ENCODE results near the gene SLC25A12.

SLC25A12 gene

DNA sequence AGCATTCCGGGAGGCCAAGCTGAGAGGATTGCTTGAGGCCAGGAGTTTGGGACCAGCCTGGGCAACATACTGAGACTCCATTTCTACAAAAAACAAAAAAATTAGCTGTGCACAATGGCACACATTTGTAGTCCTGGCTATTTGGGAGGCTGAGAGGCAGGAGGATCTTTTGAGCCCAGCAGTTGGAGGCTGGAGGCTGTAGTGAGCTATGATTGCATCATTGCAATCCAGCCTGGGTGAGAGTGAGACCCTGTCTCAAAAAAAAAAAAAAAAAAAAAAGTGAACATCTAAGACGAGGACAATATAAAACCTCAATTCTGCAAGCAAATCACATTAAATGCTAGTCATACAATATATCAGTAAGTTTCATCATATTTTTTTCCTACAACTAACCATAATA is 25.4 kb upstream of the SLC25A12 start:
- H4K20me1 ChIP-seq (ENCODE audit: insufficient read depth, low read length), result no peaks in the 10 kb centered on the region
- no peak overlapping the region for H3K4me2 ChIP-seq (ENCODE audit: insufficient read depth, low read length)
- TF ChIP-seq, protein P1, sequence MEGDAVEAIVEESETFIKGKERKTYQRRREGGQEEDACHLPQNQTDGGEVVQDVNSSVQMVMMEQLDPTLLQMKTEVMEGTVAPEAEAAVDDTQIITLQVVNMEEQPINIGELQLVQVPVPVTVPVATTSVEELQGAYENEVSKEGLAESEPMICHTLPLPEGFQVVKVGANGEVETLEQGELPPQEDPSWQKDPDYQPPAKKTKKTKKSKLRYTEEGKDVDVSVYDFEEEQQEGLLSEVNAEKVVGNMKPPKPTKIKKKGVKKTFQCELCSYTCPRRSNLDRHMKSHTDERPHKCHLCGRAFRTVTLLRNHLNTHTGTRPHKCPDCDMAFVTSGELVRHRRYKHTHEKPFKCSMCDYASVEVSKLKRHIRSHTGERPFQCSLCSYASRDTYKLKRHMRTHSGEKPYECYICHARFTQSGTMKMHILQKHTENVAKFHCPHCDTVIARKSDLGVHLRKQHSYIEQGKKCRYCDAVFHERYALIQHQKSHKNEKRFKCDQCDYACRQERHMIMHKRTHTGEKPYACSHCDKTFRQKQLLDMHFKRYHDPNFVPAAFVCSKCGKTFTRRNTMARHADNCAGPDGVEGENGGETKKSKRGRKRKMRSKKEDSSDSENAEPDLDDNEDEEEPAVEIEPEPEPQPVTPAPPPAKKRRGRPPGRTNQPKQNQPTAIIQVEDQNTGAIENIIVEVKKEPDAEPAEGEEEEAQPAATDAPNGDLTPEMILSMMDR (IDR thresholded peaks at IDR 0.05; ENCODE audit: borderline replicate concordance, extremely low read depth, low read length, poor library complexity, severe bottlenecking), result no peak
- no peak for TF ChIP-seq EZH2 (IDR thresholded peaks at IDR 0.05; ENCODE audit: borderline replicate concordance, low read depth, low read length, severe bottlenecking)
- ATAC-seq (ENCODE audit: insufficient read depth, low read depth) (no peak), DNase-seq (no peak)
- H3K27ac ChIP-seq (ENCODE audit: low read length), result no peak overlapping the region
- H3K4me1 ChIP-seq (ENCODE audit: insufficient read depth, low read length), result peaks cover 24% of the 10 kb centered on the region
- peaks cover 8% of the 10 kb centered on the region for H3K36me3 ChIP-seq (ENCODE audit: insufficient read depth, low read length)
- peaks cover 22% of the 10 kb centered on the region for H3K79me2 ChIP-seq (ENCODE audit: insufficient read depth, low read length)
- no peak overlapping the region for H3K9ac ChIP-seq (ENCODE audit: low read depth, low read length)
- H3K9me3 ChIP-seq (ENCODE audit: insufficient read depth, low read length, severe bottlenecking), result no peaks in the 10 kb centered on the region
- H2AFZ ChIP-seq (ENCODE audit: low read depth, low read length), result no peak overlapping the region
- no peaks in the 10 kb centered on the region for H3K27me3 ChIP-seq (ENCODE audit: insufficient read depth, low read length, poor library complexity)
- no peak overlapping the region for H3K4me3 ChIP-seq (ENCODE audit: low read depth in 1 of 2, low read length in 2 of 2)

DNA sequence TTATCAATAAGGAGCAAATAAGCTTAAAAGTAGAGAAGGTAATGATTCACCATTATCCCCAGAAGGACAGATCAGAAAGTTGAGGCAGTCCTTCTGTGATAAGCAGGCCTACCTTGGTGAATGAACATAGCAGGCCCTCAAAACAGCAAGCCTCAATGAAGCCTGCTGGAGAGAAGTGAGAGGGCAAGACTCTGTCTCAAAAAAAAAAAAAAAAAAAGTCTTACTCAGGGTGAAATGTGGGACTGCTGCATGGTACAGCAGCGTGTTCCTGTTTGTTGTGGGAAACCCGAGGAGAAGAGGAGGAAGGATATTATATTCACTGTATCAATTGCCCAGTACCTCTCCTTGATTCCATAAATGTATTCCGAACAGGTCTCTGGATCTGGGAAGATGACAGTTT is 19.5 kb upstream of the SLC25A12 start:
- H3K9ac ChIP-seq (ENCODE audit: low read depth, low read length), result no peak overlapping the region
- ATAC-seq (ENCODE audit: insufficient read depth, low read depth) (no peak), DNase-seq (no peak)
- no peak for TF ChIP-seq EZH2 (IDR thresholded peaks at IDR 0.05; ENCODE audit: borderline replicate concordance, low read depth, low read length, severe bottlenecking)
- TF ChIP-seq, protein P1 (IDR thresholded peaks at IDR 0.05; ENCODE audit: borderline replicate concordance, extremely low read depth, low read length, poor library complexity, severe bottlenecking), result no peak
- H3K4me3 ChIP-seq (ENCODE audit: low read depth in 1 of 2, low read length in 2 of 2), result no peak overlapping the region
- H3K4me1 ChIP-seq (ENCODE audit: insufficient read depth, low read length), result no peaks in the 10 kb centered on the region
- no peak overlapping the region for H3K4me2 ChIP-seq (ENCODE audit: insufficient read depth, low read length)
- no peaks in the 10 kb centered on the region for H3K9me3 ChIP-seq (ENCODE audit: insufficient read depth, low read length, severe bottlenecking)
- no peak overlapping the region for H3K27ac ChIP-seq (ENCODE audit: low read length)
- H3K27me3 ChIP-seq (ENCODE audit: insufficient read depth, low read length, poor library complexity), result no peaks in the 10 kb centered on the region
- H3K79me2 ChIP-seq (ENCODE audit: insufficient read depth, low read length), result no peaks in the 10 kb centered on the region
- no peak overlapping the region for H2AFZ ChIP-seq (ENCODE audit: low read depth, low read length)
- no peaks in the 10 kb centered on the region for H3K36me3 ChIP-seq (ENCODE audit: insufficient read depth, low read length)
- H4K20me1 ChIP-seq (ENCODE audit: insufficient read depth, low read length), result no peaks in the 10 kb centered on the region

DNA sequence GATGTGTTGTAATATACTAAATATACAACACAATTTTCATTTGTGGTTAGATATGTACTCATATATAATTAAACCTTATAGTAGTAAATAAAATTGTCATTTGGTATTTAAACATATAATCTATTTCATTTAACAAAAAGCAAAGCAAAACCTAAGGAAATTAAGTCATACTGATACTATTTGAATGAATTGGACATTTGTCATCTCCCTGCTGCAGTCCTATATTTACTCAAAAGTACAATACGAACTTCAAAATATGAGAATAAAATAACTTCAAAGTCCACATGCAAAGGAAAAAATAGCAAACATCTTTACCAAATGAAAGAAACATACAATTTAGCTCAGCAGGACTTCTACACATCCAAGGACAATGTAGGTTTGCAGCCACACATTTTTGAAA is 16.4 kb upstream of the SLC25A12 start:
- Histone ChIP-seq H3K9ac (ENCODE audit: low read depth, low read length) (no peak overlapping the region), H3K4me1 (ENCODE audit: insufficient read depth, low read length) (no peaks in the 10 kb centered on the region), H3K27me3 (ENCODE audit: insufficient read depth, low read length, poor library complexity) (no peaks in the 10 kb centered on the region), H3K79me2 (ENCODE audit: insufficient read depth, low read length) (no peaks in the 10 kb centered on the region), H3K9me3 (ENCODE audit: insufficient read depth, low read length, severe bottlenecking) (no peaks in the 10 kb centered on the region), H3K36me3 (ENCODE audit: insufficient read depth, low read length) (no peaks in the 10 kb centered on the region), H4K20me1 (ENCODE audit: insufficient read depth, low read length) (no peaks in the 10 kb centered on the region), H3K4me3 (ENCODE audit: low read depth in 1 of 2, low read length in 2 of 2) (no peak overlapping the region), H3K4me2 (ENCODE audit: insufficient read depth, low read length) (no peak overlapping the region), H3K27ac (ENCODE audit: low read length) (no peak overlapping the region), H2AFZ (ENCODE audit: low read depth, low read length) (no peak overlapping the region)
- no peak for TF ChIP-seq EZH2 (IDR thresholded peaks at IDR 0.05; ENCODE audit: borderline replicate concordance, low read depth, low read length, severe bottlenecking)
- TF ChIP-seq, protein P1 (IDR thresholded peaks at IDR 0.05; ENCODE audit: borderline replicate concordance, extremely low read depth, low read length, poor library complexity, severe bottlenecking), result no peak
- ATAC-seq (ENCODE audit: insufficient read depth, low read depth), result no peak
- no peak for DNase-seq

DNA sequence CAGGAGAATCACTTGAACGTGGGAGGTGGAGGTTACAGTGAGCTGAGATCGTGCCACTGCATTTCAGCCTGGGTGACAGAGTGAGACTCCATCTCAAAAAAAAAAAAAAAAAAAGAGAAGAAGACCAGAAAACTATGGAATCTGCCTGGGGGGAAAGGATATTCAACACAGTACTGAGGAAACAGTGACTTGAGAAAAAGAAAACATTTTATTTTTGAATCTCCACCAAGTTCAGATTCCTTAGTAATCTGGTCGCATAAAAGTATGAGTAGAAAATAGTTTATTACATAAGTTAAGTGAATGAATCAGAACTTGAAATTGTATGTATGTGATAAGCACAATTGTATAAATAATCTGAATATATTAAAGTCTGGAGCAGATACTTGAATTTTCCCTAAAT is 15.2 kb upstream of the SLC25A12 start:
- H3K79me2 ChIP-seq (ENCODE audit: insufficient read depth, low read length), result no peaks in the 10 kb centered on the region
- TF ChIP-seq, protein P1 (IDR thresholded peaks at IDR 0.05; ENCODE audit: borderline replicate concordance, extremely low read depth, low read length, poor library complexity, severe bottlenecking), result no peak
- TF ChIP-seq EZH2 (IDR thresholded peaks at IDR 0.05; ENCODE audit: borderline replicate concordance, low read depth, low read length, severe bottlenecking), result no peak
- no peak overlapping the region for H3K27ac ChIP-seq (ENCODE audit: low read length)
- no peak overlapping the region for H2AFZ ChIP-seq (ENCODE audit: low read depth, low read length)
- no peaks in the 10 kb centered on the region for H3K36me3 ChIP-seq (ENCODE audit: insufficient read depth, low read length)
- no peaks in the 10 kb centered on the region for H3K27me3 ChIP-seq (ENCODE audit: insufficient read depth, low read length, poor library complexity)
- ATAC-seq (ENCODE audit: insufficient read depth, low read depth) (no peak), DNase-seq (no peak)
- no peaks in the 10 kb centered on the region for H4K20me1 ChIP-seq (ENCODE audit: insufficient read depth, low read length)
- no peak overlapping the region for H3K4me3 ChIP-seq (ENCODE audit: low read depth in 1 of 2, low read length in 2 of 2)
- H3K9me3 ChIP-seq (ENCODE audit: insufficient read depth, low read length, severe bottlenecking), result no peaks in the 10 kb centered on the region
- H3K9ac ChIP-seq (ENCODE audit: low read depth, low read length), result no peak overlapping the region
- no peak overlapping the region for H3K4me2 ChIP-seq (ENCODE audit: insufficient read depth, low read length)
- no peaks in the 10 kb centered on the region for H3K4me1 ChIP-seq (ENCODE audit: insufficient read depth, low read length)

Measured in DND-41 (cell line).